GM19099 (cell line): ENCODE results near the gene TMA16.

Source experiments
- POLR2A ChIP-seq: IDR thresholded peaks from 3 replicates; pipeline ENCODE4 v1.6.1; 2011; ENCODE audit warnings: low read depth; ENCODE audit not compliant: insufficient read length; ENCODE audit errors: extremely low read depth

Gene TMA16

GRCh38 chr4:163494360-163495241 lies at the start of gene TMA16:
Gene TMA16 (plus strand): TSS chr4:163494690. CDS start chr4:163494802, 112 bp downstream.
- TF ChIP-seq POLR2A: peak; percentile 90

- no peak for TF ChIP-seq POLR2A
Measured at GRCh38 chr4:163447481-163447880, 47.0 kb upstream of the TMA16 start.

GRCh38 chr4:163448540-163449203 lies 45.8 kb upstream of the TMA16 start:
- no peak for TF ChIP-seq POLR2A

DNA sequence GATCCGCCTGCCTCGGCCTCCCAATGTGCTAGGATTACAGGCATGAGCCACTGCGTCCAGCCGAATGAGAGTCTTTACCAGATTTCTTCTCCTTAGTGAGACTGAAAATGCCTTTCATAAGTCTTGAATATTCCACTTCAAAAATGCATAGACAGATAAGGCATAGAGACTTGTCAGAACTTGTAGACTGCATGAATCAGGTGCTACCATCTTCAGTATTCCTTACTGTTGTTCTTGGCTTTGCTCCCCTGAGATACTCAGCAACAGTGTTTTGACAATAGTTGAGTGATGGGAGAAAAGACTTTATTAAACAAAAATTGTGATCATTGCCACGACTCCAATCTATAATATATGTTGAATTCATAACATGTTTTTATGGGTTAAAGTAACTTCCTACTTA lies 31.9 kb upstream of the TMA16 start:
- no peak for TF ChIP-seq POLR2A

DNA sequence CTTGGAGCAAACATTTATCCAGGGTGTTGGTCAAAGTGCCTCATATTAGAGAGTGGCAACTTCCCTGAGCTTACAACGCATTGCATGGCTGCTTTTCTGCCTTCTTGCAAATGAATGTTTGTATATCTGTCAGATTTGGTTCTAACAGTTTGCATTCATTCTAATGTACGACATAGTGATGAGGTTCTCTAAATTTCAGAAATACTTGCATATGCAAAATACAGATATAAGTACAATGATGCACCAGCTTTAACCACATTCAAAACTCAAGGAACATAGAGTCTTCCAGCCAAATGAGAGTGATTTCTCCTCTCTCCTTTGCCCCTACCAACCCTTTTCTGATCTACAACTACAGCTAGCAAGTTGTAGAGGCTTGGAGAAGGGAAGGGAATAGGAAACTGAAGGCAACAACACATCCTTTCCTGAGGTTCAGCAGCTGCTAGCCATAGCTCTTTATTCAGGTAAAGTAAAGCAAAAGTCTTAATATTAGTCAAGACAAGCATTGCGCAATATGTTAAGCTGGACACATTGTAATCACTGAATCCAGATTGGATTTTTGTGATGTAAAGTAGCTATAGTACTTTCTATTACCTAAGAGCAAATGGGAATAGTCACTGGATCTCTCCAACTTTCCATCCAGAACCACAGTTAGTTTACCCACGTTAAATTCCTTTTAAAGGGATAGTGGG lies 27.3 kb upstream of the TMA16 start:
- no peak for TF ChIP-seq POLR2A

DNA sequence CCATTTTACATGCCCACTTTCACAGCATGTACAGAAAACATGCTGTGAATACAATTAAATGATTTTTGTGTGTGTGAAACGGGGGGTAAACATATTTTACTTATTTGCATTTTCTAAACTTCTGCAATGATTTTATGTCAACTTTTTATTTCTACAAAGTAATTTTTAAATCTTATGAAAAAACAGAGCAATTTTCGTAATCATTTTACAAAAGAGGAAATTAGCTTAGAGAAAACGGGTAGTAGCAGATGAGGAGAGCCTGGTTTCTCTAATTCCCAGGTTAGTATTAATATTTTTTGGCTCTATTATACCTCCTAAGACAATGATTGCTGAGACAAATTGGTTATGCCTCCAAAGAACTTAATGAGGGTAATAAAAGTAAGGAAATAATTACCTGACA lies 24.1 kb upstream of the TMA16 start:
- TF ChIP-seq POLR2A: no peak

DNA sequence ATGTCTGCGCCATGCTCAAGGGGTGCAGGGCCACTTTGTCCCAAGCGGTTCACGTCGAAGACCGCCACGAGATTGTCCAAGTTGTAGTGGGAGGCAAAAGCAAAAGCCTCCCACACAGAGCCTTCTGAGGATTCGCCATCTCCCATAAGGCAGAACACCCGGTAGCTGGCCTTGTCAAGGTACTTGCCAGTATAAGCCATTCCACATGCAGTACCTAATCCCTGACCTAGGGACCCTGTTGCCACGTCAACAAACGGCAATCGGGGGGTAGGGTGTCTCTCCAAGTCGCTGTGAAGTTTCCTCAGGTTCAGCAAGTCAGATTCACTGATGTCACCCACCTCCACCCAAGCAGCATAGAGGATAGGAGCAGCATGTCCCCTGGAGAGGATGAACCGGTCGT lies 21.4 kb upstream of the TMA16 start:
- TF ChIP-seq POLR2A: no peak

- no peak for TF ChIP-seq POLR2A
Measured at GRCh38 chr4:163473576-163473975, 20.9 kb upstream of the TMA16 start, which contains the start of gene TKTL2. Gene TKTL2 (minus strand): TSS chr4:163473754. CDS start chr4:163473734, 20 bp downstream.

- no peak for TF ChIP-seq POLR2A
Measured at GRCh38 chr4:163474027-163474426, 20.5 kb upstream of the TMA16 start.

- no peak for TF ChIP-seq POLR2A
Measured at GRCh38 chr4:163476761-163477438, 17.6 kb upstream of the TMA16 start.

DNA sequence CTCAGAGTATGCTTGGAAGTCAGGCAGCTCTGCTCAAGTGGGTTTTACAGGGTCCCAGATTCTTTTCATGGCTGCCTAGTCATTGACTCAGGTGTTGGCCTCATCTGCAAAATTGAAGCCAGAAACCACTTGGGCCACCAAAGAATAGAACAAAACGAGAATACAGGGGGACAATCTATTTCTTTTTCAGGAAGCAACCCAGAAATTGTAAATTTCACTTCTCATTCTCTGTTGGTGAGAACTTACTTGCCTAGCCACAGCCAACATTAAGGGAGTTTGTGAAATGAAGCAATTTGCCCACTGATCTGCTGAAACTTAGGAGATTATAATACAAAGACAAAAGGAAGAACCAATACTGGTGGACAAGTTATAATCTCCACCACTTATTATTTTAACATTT lies 12.3 kb upstream of the TMA16 start:
- TF ChIP-seq POLR2A: no peak

GRCh38 chr4:163484906-163485305 lies 9.6 kb upstream of the TMA16 start:
- no peak for TF ChIP-seq POLR2A

DNA sequence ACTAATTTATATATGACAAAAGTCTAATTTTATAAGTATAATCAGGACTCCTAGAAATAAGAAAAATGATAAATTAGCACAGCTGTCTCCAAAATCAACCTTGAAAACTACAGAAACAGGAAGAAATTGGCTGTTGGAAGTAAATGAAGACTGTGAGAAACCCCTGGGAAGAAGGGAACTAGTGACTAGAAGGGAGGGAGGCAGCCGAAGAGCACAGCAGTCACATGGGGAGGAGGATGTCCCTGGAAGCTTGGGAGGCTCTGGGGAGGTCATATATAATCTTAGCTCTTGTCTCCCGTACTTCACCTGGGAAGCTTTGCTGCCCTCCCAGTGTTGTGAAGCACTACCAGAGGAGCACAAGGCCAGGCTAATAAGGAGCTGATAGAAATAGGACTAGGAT lies 8.9 kb upstream of the TMA16 start:
- no peak for TF ChIP-seq POLR2A

DNA sequence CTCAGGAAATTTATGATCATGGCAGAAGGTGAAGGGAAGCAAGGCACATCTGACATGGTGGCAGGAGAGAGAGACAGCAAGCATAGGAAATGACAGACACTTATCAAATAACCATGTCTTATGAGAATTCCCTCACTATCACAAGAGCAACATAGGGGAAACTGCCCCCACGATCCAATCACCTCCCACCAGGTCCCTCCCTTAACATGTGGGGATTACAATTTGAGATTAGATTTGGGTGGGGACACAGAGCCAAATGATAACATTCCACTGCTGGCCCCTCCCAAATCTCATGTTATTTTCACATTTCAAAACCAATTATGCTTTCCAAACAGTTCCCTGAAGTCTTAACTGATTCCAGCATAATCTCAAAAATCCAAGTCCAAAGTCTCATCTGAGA lies 8.2 kb upstream of the TMA16 start:
- no peak for TF ChIP-seq POLR2A

GRCh38 chr4:163489929-163490328 lies 4.6 kb upstream of the TMA16 start:
- no peak for TF ChIP-seq POLR2A
